KMS-11 (cell line): ENCODE results near the gene FUT9.

Experiments used
- H2AFZ ChIP-seq: fragments of 200-600 bp; sonication (generic); 2 replicates; pipeline ENCODE4 v1.6.1; 2016; ENCODE audit warnings: antibody characterized with exemption, mixed run types, low read depth
- H3K27ac ChIP-seq: fragments of 200-600 bp; sonication (generic); 2 replicates; pipeline ENCODE4 v1.6.1; 2016; ENCODE audit warnings: mild to moderate bottlenecking, mixed run types
- H3K27me3 ChIP-seq: fragments of 200-600 bp; sonication (generic); 2 replicates; pipeline ENCODE4 v1.6.1; 2017; ENCODE audit warnings: mild to moderate bottlenecking, low read depth, mixed run types, moderate library complexity; ENCODE audit not compliant: insufficient read depth
- H3K36me3 ChIP-seq: fragments of 200-600 bp; sonication (generic); 2 replicates; pipeline ENCODE4 v1.6.1; 2017; ENCODE audit warnings: mild to moderate bottlenecking, mixed run types; ENCODE audit not compliant: insufficient read depth
- H3K4me1 ChIP-seq: fragments of 200-600 bp; sonication (generic); 2 replicates; pipeline ENCODE4 v1.6.1; 2016; ENCODE audit warnings: mild to moderate bottlenecking, low read depth, mixed run types; ENCODE audit not compliant: poor library complexity, severe bottlenecking
- H3K4me2 ChIP-seq: fragments of 200-600 bp; sonication (generic); 2 replicates; pipeline ENCODE4 v1.7.0; 2016; ENCODE audit warnings: mild to moderate bottlenecking, mixed run types
- H3K4me3 ChIP-seq: fragments of 200-600 bp; sonication (generic); IDR thresholded peaks from 2 replicates; pipeline ENCODE4 v1.6.1; 2017; ENCODE audit warnings: low read depth, low read length, mixed read lengths; ENCODE audit not compliant: insufficient read depth
- H3K79me2 ChIP-seq: fragments of 200-600 bp; sonication (generic); 2 replicates; pipeline ENCODE4 v1.6.1; 2016; ENCODE audit warnings: low read depth, mixed run types; ENCODE audit not compliant: insufficient read depth
- H3K9ac ChIP-seq: fragments of 200-600 bp; sonication (generic); 2 replicates; pipeline ENCODE4 v1.6.1; 2016; ENCODE audit warnings: mild to moderate bottlenecking, mixed run types
- H4K20me1 ChIP-seq: fragments of 200-600 bp; sonication (generic); 2 replicates; pipeline ENCODE4 v1.6.1; 2016; ENCODE audit warnings: mild to moderate bottlenecking, mixed run types; ENCODE audit not compliant: insufficient read depth
- CTCF ChIP-seq: fragments of 200-600 bp; sonication (generic); conservative IDR thresholded peaks from 2 replicates; pipeline ENCODE4 v1.6.1; 2017; ENCODE audit warnings: low read depth, mild to moderate bottlenecking, antibody characterized with exemption, low read length, moderate library complexity, mixed read lengths

Gene FUT9

GRCh38 chr6:96234444-96234843 is 218.7 kb downstream of the FUT9 start:
- H2AFZ ChIP-seq = no peak overlapping the region
- H3K9ac ChIP-seq = no peak overlapping the region
- H3K27ac ChIP-seq = no peak overlapping the region
- no peaks in the 10 kb centered on the region for H4K20me1 ChIP-seq
- no peak overlapping the region for H3K4me2 ChIP-seq
- no peaks in the 10 kb centered on the region for H3K4me1 ChIP-seq
- no peaks in the 10 kb centered on the region for H3K36me3 ChIP-seq
- TF ChIP-seq CTCF = no peak
- H3K27me3 ChIP-seq = no peaks in the 10 kb centered on the region
- no peak overlapping the region for H3K4me3 ChIP-seq
- H3K79me2 ChIP-seq = no peaks in the 10 kb centered on the region

- no peaks in the 10 kb centered on the region for H4K20me1 ChIP-seq
- H3K4me3 ChIP-seq = no peak overlapping the region
- no peak overlapping the region for H3K4me2 ChIP-seq
- no peaks in the 10 kb centered on the region for H3K79me2 ChIP-seq
- no peak for TF ChIP-seq CTCF
- H3K27me3 ChIP-seq = no peaks in the 10 kb centered on the region
- H3K9ac ChIP-seq = no peak overlapping the region
- no peaks in the 10 kb centered on the region for H3K4me1 ChIP-seq
- H2AFZ ChIP-seq = no peak overlapping the region
- H3K36me3 ChIP-seq = no peaks in the 10 kb centered on the region
- no peak overlapping the region for H3K27ac ChIP-seq
These were observed 220.2 kb downstream of the FUT9 start for GRCh38 chr6:96235927-96236326.

- no peak for TF ChIP-seq CTCF
- no peaks in the 10 kb centered on the region for H4K20me1 ChIP-seq
- no peak overlapping the region for H3K27ac ChIP-seq
- H3K4me2 ChIP-seq = no peak overlapping the region
- no peaks in the 10 kb centered on the region for H3K4me1 ChIP-seq
- no peaks in the 10 kb centered on the region for H3K79me2 ChIP-seq
- no peak overlapping the region for H3K9ac ChIP-seq
- H3K27me3 ChIP-seq = no peaks in the 10 kb centered on the region
- H2AFZ ChIP-seq = no peak overlapping the region
- no peaks in the 10 kb centered on the region for H3K36me3 ChIP-seq
- H3K4me3 ChIP-seq = no peak overlapping the region
These were observed 220.7 kb downstream of the FUT9 start for GRCh38 chr6:96236471-96236870.

- Histone ChIP-seq H2AFZ (no peak overlapping the region), H3K4me3 (no peak overlapping the region), H3K4me1 (no peaks in the 10 kb centered on the region), H3K27me3 (no peaks in the 10 kb centered on the region), H3K9ac (no peak overlapping the region), H3K27ac (no peak overlapping the region), H3K79me2 (no peaks in the 10 kb centered on the region), H4K20me1 (no peaks in the 10 kb centered on the region), H3K36me3 (no peaks in the 10 kb centered on the region), H3K4me2 (no peak overlapping the region)
- TF ChIP-seq CTCF = no peak
These were observed 222.0 kb downstream of the FUT9 start for GRCh38 chr6:96237638-96238347.
